ENCODE measurements around the gene TMEM208. TPM values are rescaled to one million over a fixed set of nuclear protein-coding genes. Genes with fewer than 3 reads are reported as not detected.

The TMEM208 gene
- total and polyA plus RNA-seq, 2 of the 13 experiments (the other 11 are each of a cell fraction or from before 2014, with no cell fraction given), result 58.8 to 72.9 TPM

GRCh38 chr16:67183627-67184452 lies 43.1 kb upstream of the TMEM208 start, which contains the start of gene MATCAP1 (continued):
- TF ChIP-seq ETV5 (CRISPR knock-in tag; IDR thresholded peaks at IDR 0.05; ENCODE audit: borderline replicate concordance) (peak; percentile 40; the same call in 1 of the 2 replicates), ZNF317 (CRISPR knock-in tag; IDR thresholded peaks at IDR 0.05) (0 out of 2 replicates have a peak, but pooled peaks have one; percentile 58), HNRNPUL1 (IDR thresholded peaks at IDR 0.05; ENCODE audit: low read depth, low read length) (no peak), NR0B2 (CRISPR knock-in tag; IDR thresholded peaks at IDR 0.05) (0 out of 2 replicates have a peak, but pooled peaks have one; percentile 21), ZNF609 (CRISPR knock-in tag; IDR thresholded peaks at IDR 0.05; ENCODE audit: borderline replicate concordance) (peak; percentile 70), DBP (CRISPR knock-in tag; IDR thresholded peaks at IDR 0.05; ENCODE audit: not compliant biosample characterization) (peak; percentile 20), RCOR2 (CRISPR knock-in tag; IDR thresholded peaks at IDR 0.05) (no peak), TIGD3 (CRISPR knock-in tag; IDR thresholded peaks at IDR 0.05; ENCODE audit: borderline replicate concordance) (0 out of 2 replicates have a peak, but pooled peaks have one; percentile 21), SRSF1 (optimal IDR thresholded peaks at IDR 0.05; ENCODE audit: low read depth, low read length) (peak; percentile 94), FOXK1 (CRISPR knock-in tag; IDR thresholded peaks at IDR 0.05; ENCODE audit: borderline replicate concordance, low read depth) (peak; percentile 80; the same call in 1 of the 2 replicates), CERS6 (CRISPR knock-in tag; IDR thresholded peaks at IDR 0.05) (no peak), KLF16 (CRISPR knock-in tag; IDR thresholded peaks at IDR 0.05) (peak in 1 of 2 experiments; percentile 98; a peak in 2 of 4 replicates), ZFP37 (CRISPR knock-in tag; IDR thresholded peaks at IDR 0.05; ENCODE audit: borderline replicate concordance) (no peak), SMC3 (IDR thresholded peaks at IDR 0.05; ENCODE audit: low read length) (no peak), ZBTB43 (CRISPR knock-in tag; conservative IDR thresholded peaks at IDR 0.05) (no peak), ZNF350 (CRISPR knock-in tag; IDR thresholded peaks at IDR 0.05; ENCODE audit: borderline replicate concordance, low read depth) (peak; percentile 88; the same call in 1 of the 2 replicates), STAG1 (CRISPR knock-in tag; IDR thresholded peaks at IDR 0.05) (0 out of 2 replicates have a peak, but pooled peaks have one; percentile 15)

Data from HepG2 (cell line).